Lung (tissue), 12 donors: ENCODE results near the gene FAM222A. TPM values are rescaled to one million over a fixed set of nuclear protein-coding genes. Genes with fewer than 3 reads are reported as not detected.

Source experiments
- ATAC-seq: fragments of 200-7000 bp; cut with Tn5 transposase; one replicate; pipeline ENCODE4 v1.9.1; 2020; ENCODE audit warnings: moderate number of reproducible peaks; ENCODE audit not compliant: insufficient read depth, low FRiP score
- DNase-seq, 3 donors: peaks; one replicate each; pipeline ENCODE4 v3.0.0-alpha.2; 2013 to 2017
- H3K27ac ChIP-seq, 2 donors: one replicate each; pipeline ENCODE4 v1.5.1; 2013; ENCODE audit warnings: mild to moderate bottlenecking in 2 of 2, moderate library complexity in 2 of 2, control low read depth in 1 of 2, inconsistent platforms in 1 of 2, low read depth in 1 of 2, low read length in 1 of 2
- H3K27me3 ChIP-seq, 3 donors: one replicate each; pipeline ENCODE4 v1.5.1; 2013; ENCODE audit warnings: low read length in 2 of 3; ENCODE audit not compliant: control insufficient read depth in 3 of 3, insufficient read depth in 3 of 3
- H3K36me3 ChIP-seq, 4 donors: one replicate each; pipeline ENCODE4 v1.5.1; 2013; ENCODE audit warnings: low read length in 4 of 4, mild to moderate bottlenecking in 1 of 4, moderate library complexity in 1 of 4; ENCODE audit not compliant: control insufficient read depth in 4 of 4, insufficient read depth in 4 of 4
- H3K4me1 ChIP-seq, 5 donors: one replicate each; pipeline ENCODE4 v1.5.1; 2013; ENCODE audit warnings: low read length in 5 of 5, mild to moderate bottlenecking in 2 of 5, moderate library complexity in 1 of 5; ENCODE audit not compliant: control insufficient read depth in 5 of 5, insufficient read depth in 5 of 5
- H3K4me3 ChIP-seq: one replicate; pipeline ENCODE4 v1.5.1; 2013; ENCODE audit warnings: mild to moderate bottlenecking, control low read depth, moderate library complexity
- H3K9ac ChIP-seq, 2 donors: one replicate each; pipeline ENCODE4 v1.5.1; 2013; ENCODE audit warnings: low read length in 2 of 2, control low read depth in 1 of 2; ENCODE audit not compliant: insufficient read depth in 1 of 2
- H3K9me3 ChIP-seq, 4 donors: one replicate each; pipeline ENCODE4 v1.5.1; 2013; ENCODE audit warnings: low read length in 3 of 4, mild to moderate bottlenecking in 1 of 4, moderate library complexity in 1 of 4; ENCODE audit not compliant: control insufficient read depth in 4 of 4, insufficient read depth in 3 of 4
- WGBS, 2 donors: extraction: QIAGEN DNeasy Blood & Tissue Kit; methylation state at CpG; one replicate each; pipeline ENCODE4 v1.1.7; 2013; 5-methylcytosine and 5-hydroxymethylcytosine counted together
- polyA plus RNA-seq, 2 donors: library from polyadenylated mRNA; stranded (reverse); fragments of 200-250 nt; gene quantifications; one replicate each; pipeline ENCODE4 v1.2.1, GENCODE V29; 2013
- total RNA-seq, 2 donors: library from RNA; depleted of rRNA in 1 of 2; stranded (reverse); fragments of >200 nt in 1 of 2; gene quantifications; one replicate each; pipeline ENCODE4 v1.2.1, GENCODE V29; 2014 to 2021
- TF ChIP-seq, protein P1 (sequence below): IDR thresholded peaks from 2 replicates; pipeline ENCODE4 v1.5.1; 2012; ENCODE audit warnings: mild to moderate bottlenecking; ENCODE audit errors: control extremely low read depth, extremely low read depth
- donor health status: control.
- donor health status: control.
- donor health status: Bipolar disorder and iron deficiency.
- donor health status: healthy.
- donor health status: DM: yes; HTN: yes; CAD: no.

The FAM222A gene
- total and polyA plus RNA-seq, 4 donors, result 0.28 to 2.6 (median 1.1) TPM

DNA sequence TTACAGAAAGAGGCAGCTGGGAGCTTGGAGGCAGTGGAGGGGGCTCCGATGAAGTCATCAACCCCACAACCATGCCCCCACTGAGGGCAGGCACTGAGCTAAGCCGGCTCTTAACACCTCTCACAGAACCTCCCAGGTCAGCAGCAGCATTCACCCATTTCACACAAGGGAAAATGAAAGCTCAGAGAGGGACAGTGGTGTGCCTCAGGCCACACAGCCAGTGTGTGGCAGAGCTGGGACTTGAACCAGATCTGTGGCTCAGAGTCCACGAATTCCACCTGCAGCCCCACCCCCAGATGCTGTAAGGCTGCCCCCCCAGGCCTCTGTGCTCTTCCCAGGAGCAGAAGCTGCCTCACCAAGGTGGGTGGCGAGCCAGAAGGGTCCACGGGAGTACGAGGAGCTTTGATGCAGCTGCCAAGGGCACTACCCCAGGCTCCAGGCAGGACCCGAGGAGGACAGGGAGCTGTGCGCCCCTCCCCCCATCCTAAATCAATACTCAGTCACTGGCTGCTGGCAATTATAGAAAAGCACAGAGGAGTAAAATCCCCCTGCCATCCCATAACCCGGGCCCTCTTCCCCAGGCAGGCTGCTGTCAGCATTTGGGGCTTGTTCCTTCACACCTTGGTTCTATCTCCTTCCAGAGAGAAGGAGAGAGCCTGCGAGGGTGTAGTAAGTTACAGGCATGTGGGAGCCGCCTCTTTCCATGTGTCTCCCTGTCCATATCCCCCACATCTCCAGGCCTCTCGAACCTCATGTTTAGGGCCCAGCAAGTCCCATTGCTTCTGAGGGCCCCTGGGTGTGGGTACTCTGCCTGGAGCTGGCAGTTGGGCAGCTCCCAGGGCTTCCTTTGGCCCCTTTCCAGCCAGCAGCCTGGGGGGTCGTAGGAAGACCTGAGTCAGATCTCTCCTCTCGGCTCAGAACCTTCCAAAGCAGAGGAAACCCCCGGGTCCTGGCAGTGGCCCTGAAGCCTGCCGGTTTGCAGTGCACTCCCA lies 47.6 kb downstream of the FAM222A start:
- H3K4me3 ChIP-seq, result no peak overlapping the region
- H3K9ac ChIP-seq, result no peak overlapping the region
- 74 to 77% methylated on average over 16 of the region's 16 CpGs for WGBS, 2 donors
- no peak for ATAC-seq
- H3K27ac ChIP-seq, result no peak overlapping the region
- TF ChIP-seq, protein P1, sequence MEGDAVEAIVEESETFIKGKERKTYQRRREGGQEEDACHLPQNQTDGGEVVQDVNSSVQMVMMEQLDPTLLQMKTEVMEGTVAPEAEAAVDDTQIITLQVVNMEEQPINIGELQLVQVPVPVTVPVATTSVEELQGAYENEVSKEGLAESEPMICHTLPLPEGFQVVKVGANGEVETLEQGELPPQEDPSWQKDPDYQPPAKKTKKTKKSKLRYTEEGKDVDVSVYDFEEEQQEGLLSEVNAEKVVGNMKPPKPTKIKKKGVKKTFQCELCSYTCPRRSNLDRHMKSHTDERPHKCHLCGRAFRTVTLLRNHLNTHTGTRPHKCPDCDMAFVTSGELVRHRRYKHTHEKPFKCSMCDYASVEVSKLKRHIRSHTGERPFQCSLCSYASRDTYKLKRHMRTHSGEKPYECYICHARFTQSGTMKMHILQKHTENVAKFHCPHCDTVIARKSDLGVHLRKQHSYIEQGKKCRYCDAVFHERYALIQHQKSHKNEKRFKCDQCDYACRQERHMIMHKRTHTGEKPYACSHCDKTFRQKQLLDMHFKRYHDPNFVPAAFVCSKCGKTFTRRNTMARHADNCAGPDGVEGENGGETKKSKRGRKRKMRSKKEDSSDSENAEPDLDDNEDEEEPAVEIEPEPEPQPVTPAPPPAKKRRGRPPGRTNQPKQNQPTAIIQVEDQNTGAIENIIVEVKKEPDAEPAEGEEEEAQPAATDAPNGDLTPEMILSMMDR, result no peak
- peaks cover 0 to 9% (median 2%) of the 10 kb centered on the region in 4 donors for H3K9me3 ChIP-seq
- H3K27me3 ChIP-seq, result no peaks in the 10 kb centered on the region
- peak in 2 of 3 donors; percentile 43 to 52 for DNase-seq
- H3K36me3 ChIP-seq, result peaks cover 0 to 6% (median 0%) of the 10 kb centered on the region in 4 donors
- H3K4me1 ChIP-seq, result peaks cover 0 to 25% (median 15%) of the 10 kb centered on the region in 5 donors

DNA sequence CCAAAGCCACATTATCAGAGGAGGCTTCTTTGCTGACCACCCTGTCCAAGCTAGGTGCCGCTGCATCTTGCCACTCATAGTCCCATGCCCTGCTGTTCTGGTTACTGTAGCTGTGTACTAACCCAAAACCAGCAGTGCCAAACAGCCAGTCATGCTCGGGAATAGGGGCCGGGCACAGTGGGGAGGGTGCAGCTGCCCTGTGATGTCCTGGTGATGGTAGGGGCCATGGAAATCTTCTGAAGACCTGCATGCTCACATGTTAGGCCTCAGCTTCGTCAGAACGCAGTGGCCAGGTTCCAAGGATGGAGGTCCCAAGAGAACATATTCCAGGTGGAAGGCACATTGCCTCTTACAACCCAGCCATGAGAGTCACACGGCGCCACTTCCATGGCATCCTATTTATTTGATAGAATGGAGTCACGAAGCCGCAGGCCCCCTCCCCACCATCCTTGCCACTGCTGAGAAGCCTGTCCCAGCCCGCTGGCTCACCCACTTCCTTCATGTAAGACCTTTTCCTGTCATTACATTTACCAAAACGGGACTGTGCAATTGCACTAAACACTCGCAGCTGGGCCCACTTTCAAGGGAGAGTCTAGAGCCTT lies 48.5 kb downstream of the FAM222A start:
- no peak overlapping the region for H3K27ac ChIP-seq

DNA sequence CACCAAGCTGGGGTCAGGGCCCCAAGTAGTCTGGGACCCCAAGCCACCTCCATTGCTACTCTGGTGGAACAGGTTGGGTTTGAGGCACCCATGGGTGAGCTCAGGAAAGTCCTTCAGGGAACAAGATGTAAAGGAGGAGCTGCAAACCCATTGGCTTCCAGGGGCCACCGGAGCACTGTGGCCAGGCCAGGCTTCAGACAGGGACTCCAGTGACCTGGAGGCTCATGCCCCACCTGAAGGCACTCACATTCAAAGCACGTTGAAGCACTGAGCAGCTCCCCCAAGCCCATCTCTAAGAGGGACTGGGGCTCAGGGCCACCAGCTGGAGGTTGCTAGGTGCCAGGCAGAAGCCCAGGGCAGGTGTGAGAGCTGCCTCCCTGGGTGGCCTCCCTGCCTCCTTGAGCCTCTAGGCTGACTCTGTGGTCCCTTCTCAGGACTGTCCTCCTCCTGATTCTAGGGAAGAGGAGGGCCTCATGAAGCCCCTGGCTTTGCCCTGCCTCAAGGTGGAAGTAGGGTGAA lies 49.1 kb downstream of the FAM222A start:
- H3K9ac ChIP-seq, result no peak overlapping the region
- peak overlapping the region in 1 of 2 donors; percentile 17 for H3K27ac ChIP-seq
- TF ChIP-seq, protein P1, result no peak
- H3K4me3 ChIP-seq, result no peak overlapping the region
- peaks cover 0 to 25% (median 15%) of the 10 kb centered on the region in 5 donors for H3K4me1 ChIP-seq
- H3K9me3 ChIP-seq, result peaks cover 0 to 9% (median 2%) of the 10 kb centered on the region in 4 donors
- WGBS, 2 donors, result 56 to 68% methylated on average over 2 of the region's 2 CpGs
- DNase-seq (peak in 1 of 3 donors; percentile 11), ATAC-seq (no peak)
- no peaks in the 10 kb centered on the region for H3K27me3 ChIP-seq
- peaks cover 0 to 6% (median 0%) of the 10 kb centered on the region in 4 donors for H3K36me3 ChIP-seq

More for the DNA sequence above, 48.5 kb downstream of the FAM222A start:
- peaks cover 0 to 9% (median 2%) of the 10 kb centered on the region in 4 donors for H3K9me3 ChIP-seq
- H3K4me3 ChIP-seq, result no peak overlapping the region
- H3K36me3 ChIP-seq, result peaks cover 0 to 6% (median 0%) of the 10 kb centered on the region in 4 donors
- no peak overlapping the region for H3K9ac ChIP-seq
- TF ChIP-seq, protein P1, result no peak
- peaks cover 0 to 25% (median 15%) of the 10 kb centered on the region in 5 donors for H3K4me1 ChIP-seq
- ATAC-seq (no peak), DNase-seq (peak in 1 of 3 donors; percentile 7)
- no peaks in the 10 kb centered on the region for H3K27me3 ChIP-seq
- WGBS, 2 donors, result 75 to 80% methylated on average over 12 of the region's 12 CpGs
